Measurements from ENCODE around the gene YIPF7.

DNA sequence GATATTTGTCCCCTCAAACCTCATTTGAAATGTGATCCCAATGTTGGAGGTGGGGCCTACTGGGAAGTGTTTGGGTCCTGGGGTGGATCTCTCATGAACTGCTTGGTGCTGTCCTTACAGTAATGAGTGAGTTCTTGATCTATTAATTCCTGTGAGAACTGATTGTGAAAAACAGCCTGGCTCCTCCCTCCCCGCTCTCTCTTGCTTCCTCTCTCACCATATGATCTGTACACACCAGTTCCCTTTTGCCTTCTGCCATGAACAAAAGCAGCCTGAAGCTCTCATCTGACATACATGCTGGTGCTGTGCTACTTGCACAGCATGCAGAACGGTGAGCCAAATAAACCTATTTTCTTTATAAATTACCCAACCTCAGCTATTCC is 11.2 kb upstream of the YIPF7 start:
- TF ChIP-seq POLR2AphosphoS5 (IDR thresholded peaks at IDR 0.05; ENCODE audit: low read depth), result no peak
- TF ChIP-seq, protein P1, sequence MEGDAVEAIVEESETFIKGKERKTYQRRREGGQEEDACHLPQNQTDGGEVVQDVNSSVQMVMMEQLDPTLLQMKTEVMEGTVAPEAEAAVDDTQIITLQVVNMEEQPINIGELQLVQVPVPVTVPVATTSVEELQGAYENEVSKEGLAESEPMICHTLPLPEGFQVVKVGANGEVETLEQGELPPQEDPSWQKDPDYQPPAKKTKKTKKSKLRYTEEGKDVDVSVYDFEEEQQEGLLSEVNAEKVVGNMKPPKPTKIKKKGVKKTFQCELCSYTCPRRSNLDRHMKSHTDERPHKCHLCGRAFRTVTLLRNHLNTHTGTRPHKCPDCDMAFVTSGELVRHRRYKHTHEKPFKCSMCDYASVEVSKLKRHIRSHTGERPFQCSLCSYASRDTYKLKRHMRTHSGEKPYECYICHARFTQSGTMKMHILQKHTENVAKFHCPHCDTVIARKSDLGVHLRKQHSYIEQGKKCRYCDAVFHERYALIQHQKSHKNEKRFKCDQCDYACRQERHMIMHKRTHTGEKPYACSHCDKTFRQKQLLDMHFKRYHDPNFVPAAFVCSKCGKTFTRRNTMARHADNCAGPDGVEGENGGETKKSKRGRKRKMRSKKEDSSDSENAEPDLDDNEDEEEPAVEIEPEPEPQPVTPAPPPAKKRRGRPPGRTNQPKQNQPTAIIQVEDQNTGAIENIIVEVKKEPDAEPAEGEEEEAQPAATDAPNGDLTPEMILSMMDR (IDR thresholded peaks at IDR 0.05; ENCODE audit: insufficient read depth, low read length), result no peak
- no peak for TF ChIP-seq GABPA (IDR thresholded peaks at IDR 0.05; ENCODE audit: low read depth)
- TF ChIP-seq, protein P2, sequence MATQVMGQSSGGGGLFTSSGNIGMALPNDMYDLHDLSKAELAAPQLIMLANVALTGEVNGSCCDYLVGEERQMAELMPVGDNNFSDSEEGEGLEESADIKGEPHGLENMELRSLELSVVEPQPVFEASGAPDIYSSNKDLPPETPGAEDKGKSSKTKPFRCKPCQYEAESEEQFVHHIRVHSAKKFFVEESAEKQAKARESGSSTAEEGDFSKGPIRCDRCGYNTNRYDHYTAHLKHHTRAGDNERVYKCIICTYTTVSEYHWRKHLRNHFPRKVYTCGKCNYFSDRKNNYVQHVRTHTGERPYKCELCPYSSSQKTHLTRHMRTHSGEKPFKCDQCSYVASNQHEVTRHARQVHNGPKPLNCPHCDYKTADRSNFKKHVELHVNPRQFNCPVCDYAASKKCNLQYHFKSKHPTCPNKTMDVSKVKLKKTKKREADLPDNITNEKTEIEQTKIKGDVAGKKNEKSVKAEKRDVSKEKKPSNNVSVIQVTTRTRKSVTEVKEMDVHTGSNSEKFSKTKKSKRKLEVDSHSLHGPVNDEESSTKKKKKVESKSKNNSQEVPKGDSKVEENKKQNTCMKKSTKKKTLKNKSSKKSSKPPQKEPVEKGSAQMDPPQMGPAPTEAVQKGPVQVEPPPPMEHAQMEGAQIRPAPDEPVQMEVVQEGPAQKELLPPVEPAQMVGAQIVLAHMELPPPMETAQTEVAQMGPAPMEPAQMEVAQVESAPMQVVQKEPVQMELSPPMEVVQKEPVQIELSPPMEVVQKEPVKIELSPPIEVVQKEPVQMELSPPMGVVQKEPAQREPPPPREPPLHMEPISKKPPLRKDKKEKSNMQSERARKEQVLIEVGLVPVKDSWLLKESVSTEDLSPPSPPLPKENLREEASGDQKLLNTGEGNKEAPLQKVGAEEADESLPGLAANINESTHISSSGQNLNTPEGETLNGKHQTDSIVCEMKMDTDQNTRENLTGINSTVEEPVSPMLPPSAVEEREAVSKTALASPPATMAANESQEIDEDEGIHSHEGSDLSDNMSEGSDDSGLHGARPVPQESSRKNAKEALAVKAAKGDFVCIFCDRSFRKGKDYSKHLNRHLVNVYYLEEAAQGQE (IDR thresholded peaks at IDR 0.05; ENCODE audit: insufficient replicate concordance, low read depth), result no peak

All from HL-60 (cell line).